Liver (tissue), 9 donors: ENCODE measurements around the gene C14orf132. TPM values are rescaled to one million over a fixed set of nuclear protein-coding genes. Genes with fewer than 3 reads are reported as not detected.

Experiments
- DNase-seq: peaks from one replicate; pipeline ENCODE4 v3.0.0-alpha.2; 2017; ENCODE audit warnings: low spot score
- H3K27ac ChIP-seq, 2 donors: one replicate each; pipeline ENCODE4 v1.7.0; 2013; ENCODE audit warnings: inconsistent platforms in 2 of 2, low read length in 2 of 2, control low read depth in 1 of 2, low read depth in 1 of 2, mild to moderate bottlenecking in 1 of 2
- H3K27me3 ChIP-seq, 4 donors: one replicate each; pipeline versions ENCODE4 v1.6.1 to v1.7.0; 2013; ENCODE audit warnings: low read length in 3 of 4, inconsistent platforms in 1 of 4, mild to moderate bottlenecking in 1 of 4, moderate library complexity in 1 of 4; ENCODE audit not compliant: control insufficient read depth in 4 of 4, insufficient read depth in 4 of 4
- H3K36me3 ChIP-seq, 4 donors: one replicate each; pipeline versions ENCODE4 v1.6.1 to v1.7.0; 2013; ENCODE audit warnings: low read length in 3 of 4, mild to moderate bottlenecking in 3 of 4, low read depth in 1 of 4, moderate library complexity in 1 of 4; ENCODE audit not compliant: control insufficient read depth in 4 of 4, insufficient read depth in 3 of 4
- H3K4me1 ChIP-seq, 4 donors: one replicate each; pipeline versions ENCODE4 v1.6.1 to v1.7.0; 2013; ENCODE audit warnings: low read length in 3 of 4, mild to moderate bottlenecking in 3 of 4, moderate library complexity in 1 of 4; ENCODE audit not compliant: control insufficient read depth in 4 of 4, insufficient read depth in 4 of 4
- H3K4me3 ChIP-seq, 3 donors: one replicate each; pipeline versions ENCODE4 v1.6.1 to v1.7.0; 2013; ENCODE audit warnings: low read length in 3 of 3, control low read depth in 1 of 3, low read depth in 1 of 3, mild to moderate bottlenecking in 1 of 3
- H3K9ac ChIP-seq, 2 donors: one replicate each; pipeline ENCODE4 v1.7.0; 2013; ENCODE audit warnings: low read length in 2 of 2, mild to moderate bottlenecking in 2 of 2, moderate library complexity in 2 of 2, control low read depth in 1 of 2, low read depth in 1 of 2
- H3K9me3 ChIP-seq, 4 donors: one replicate each; pipeline versions ENCODE4 v1.6.1 to v1.7.0; 2013; ENCODE audit warnings: low read length in 3 of 4; ENCODE audit not compliant: control insufficient read depth in 4 of 4
- ATF3 ChIP-seq: IDR thresholded peaks from 2 replicates; pipeline ENCODE4 v1.6.1; 2016; ENCODE audit warnings: antibody characterized with exemption
- CTCF ChIP-seq: fragments of 150-350 bp; IDR thresholded peaks from 2 replicates; pipeline ENCODE4 v1.5.1; 2017; ENCODE audit warnings: improper control_type of control experiment, low read depth, low read length; ENCODE audit not compliant: missing input control
- FOXA1 ChIP-seq: IDR thresholded peaks from 2 replicates; pipeline ENCODE4 v1.6.1; 2016; ENCODE audit warnings: antibody characterized with exemption
- FOXA2 ChIP-seq: IDR thresholded peaks from 2 replicates; pipeline ENCODE4 v1.6.1; 2016; ENCODE audit warnings: antibody characterized with exemption
- GABPA ChIP-seq, 2 donors: IDR thresholded peaks in 1 of 2; conservative IDR thresholded peaks in 1 of 2; 2 replicates each; pipeline ENCODE4 v1.6.1; 2016; ENCODE audit warnings: antibody characterized with exemption in 2 of 2, mild to moderate bottlenecking in 1 of 2, moderate library complexity in 1 of 2
- HNF4A ChIP-seq, 2 donors: conservative IDR thresholded peaks; 2 replicates each; pipeline ENCODE4 v1.6.1; 2016; ENCODE audit warnings: antibody characterized with exemption in 2 of 2, mild to moderate bottlenecking in 2 of 2
- HNF4G ChIP-seq: IDR thresholded peaks from 2 replicates; pipeline ENCODE4 v1.6.1; 2016; ENCODE audit warnings: antibody characterized with exemption
- JUND ChIP-seq, 2 donors: IDR thresholded peaks; 2 replicates each; pipeline ENCODE4 v1.6.1; 2016; ENCODE audit warnings: antibody characterized with exemption in 2 of 2
- MAX ChIP-seq: IDR thresholded peaks from 2 replicates; pipeline ENCODE4 v1.6.1; 2016; ENCODE audit warnings: antibody characterized with exemption
- NR2F2 ChIP-seq: IDR thresholded peaks from 2 replicates; pipeline ENCODE4 v1.6.1; 2016; ENCODE audit warnings: antibody characterized with exemption
- RAD21 ChIP-seq, 2 donors: IDR thresholded peaks; 2 replicates each; pipeline ENCODE4 v1.6.1; 2016; ENCODE audit warnings: antibody characterized with exemption in 2 of 2, mild to moderate bottlenecking in 2 of 2
- RXRA ChIP-seq, 2 donors: IDR thresholded peaks; 2 replicates each; pipeline ENCODE4 v1.6.1; 2017 to 2018; ENCODE audit warnings: antibody characterized with exemption in 2 of 2, mild to moderate bottlenecking in 1 of 2
- YY1 ChIP-seq: IDR thresholded peaks from 2 replicates; pipeline ENCODE4 v1.6.1; 2016; ENCODE audit warnings: antibody characterized with exemption, mild to moderate bottlenecking
- ZBTB33 ChIP-seq: IDR thresholded peaks from 2 replicates; pipeline ENCODE4 v1.6.1; 2016; ENCODE audit warnings: antibody characterized with exemption
- WGBS: extraction: QIAGEN DNeasy Blood & Tissue Kit; methylation state at CpG from one replicate; pipeline ENCODE4 v1.1.7; 2013; 5-methylcytosine and 5-hydroxymethylcytosine counted together
- polyA plus RNA-seq, 2 donors: library from polyadenylated mRNA; stranded (reverse) in 1 of 2; unstranded in 1 of 2; fragments of 200-250 nt in 1 of 2; fragments of >200 nt in 1 of 2; fragmentation: Nextera tagmentation in 1 of 2; extraction: Ambion mirVana in 1 of 2; gene quantifications; one replicate each; pipeline versions ENCODE4 v1.2.1 to v1.2.3, GENCODE V29; 2013 to 2015
- total RNA-seq, 2 donors: library from RNA; depleted of rRNA; stranded (reverse); fragments of >200 nt; gene quantifications; one replicate each; pipeline ENCODE4 v1.2.3, GENCODE V29; 2014
- donor health status: healthy.
- donor health status: healthy.
- donor health status: healthy.
- donor health status: healthy.
- donor health status: healthy.

Gene C14orf132
- total and polyA plus RNA-seq, 4 donors = 1.8 to 3.0 (median 2.1) TPM

GRCh38 chr14:96121660-96122395, 82.7 kb downstream of the C14orf132 start:
- H3K36me3 ChIP-seq = no peaks in the 10 kb centered on the region
- TF ChIP-seq NR2F2 (no peak), RAD21 (IDR thresholded peaks at IDR 0.05) (no peak)
- H3K4me3 ChIP-seq = no peak overlapping the region
- no peaks in the 10 kb centered on the region for H3K4me1 ChIP-seq
- no peaks in the 10 kb centered on the region for H3K27me3 ChIP-seq
- no peak overlapping the region for H3K9ac ChIP-seq
- no peaks in the 10 kb centered on the region for H3K9me3 ChIP-seq
- DNase-seq = no peak
- WGBS = 88% methylated on average over 4 of the region's 4 CpGs
- H3K27ac ChIP-seq = no peak overlapping the region

GRCh38 chr14:96122496-96122895, 83.3 kb downstream of the C14orf132 start:
- no peaks in the 10 kb centered on the region for H3K9me3 ChIP-seq
- 70% methylated on average over 6 of the region's 6 CpGs for WGBS
- no peaks in the 10 kb centered on the region for H3K36me3 ChIP-seq
- no peaks in the 10 kb centered on the region for H3K4me1 ChIP-seq
- TF ChIP-seq RAD21 (IDR thresholded peaks at IDR 0.05) = no peak
- DNase-seq = peak; percentile 27
- H3K9ac ChIP-seq = no peak overlapping the region
- no peaks in the 10 kb centered on the region for H3K27me3 ChIP-seq
- no peak overlapping the region for H3K27ac ChIP-seq
- no peak overlapping the region for H3K4me3 ChIP-seq

- Histone ChIP-seq H3K4me3 (no peak overlapping the region), H3K27me3 (no peaks in the 10 kb centered on the region), H3K36me3 (no peaks in the 10 kb centered on the region), H3K9me3 (no peaks in the 10 kb centered on the region), H3K27ac (no peak overlapping the region), H3K4me1 (no peaks in the 10 kb centered on the region), H3K9ac (no peak overlapping the region)
- DNase-seq = no peak
- WGBS = 43% methylated on average over 3 of the region's 3 CpGs
- TF ChIP-seq HNF4A (conservative IDR thresholded peaks at IDR 0.05) (no peak), RAD21 (IDR thresholded peaks at IDR 0.05) (no peak), NR2F2 (no peak)
Observed at GRCh38 chr14:96125536-96125935, 86.4 kb downstream of the C14orf132 start.

- H3K9ac ChIP-seq = no peak overlapping the region
- H3K9me3 ChIP-seq = no peaks in the 10 kb centered on the region
- H3K36me3 ChIP-seq = no peaks in the 10 kb centered on the region
- no peak overlapping the region for H3K4me3 ChIP-seq
- H3K27ac ChIP-seq = no peak overlapping the region
- H3K4me1 ChIP-seq = no peaks in the 10 kb centered on the region
- 67% methylated on average over 7 of the region's 7 CpGs for WGBS
- no peak for DNase-seq
- no peaks in the 10 kb centered on the region for H3K27me3 ChIP-seq
- TF ChIP-seq MAX (no peak), NR2F2 (peak; percentile 24)
Observed at GRCh38 chr14:96126339-96126782, 87.2 kb downstream of the C14orf132 start.

GRCh38 chr14:96126783-96127271, 87.7 kb downstream of the C14orf132 start:
- Histone ChIP-seq H3K27ac (no peak overlapping the region), H3K27me3 (no peaks in the 10 kb centered on the region), H3K9ac (no peak overlapping the region), H3K4me3 (no peak overlapping the region), H3K4me1 (no peaks in the 10 kb centered on the region), H3K9me3 (no peaks in the 10 kb centered on the region), H3K36me3 (no peaks in the 10 kb centered on the region)
- 84% methylated on average over 5 of the region's 5 CpGs for WGBS
- DNase-seq = no peak
- TF ChIP-seq FOXA1 (no peak), HNF4G (no peak), YY1 (no peak), JUND (IDR thresholded peaks at IDR 0.05) (no peak), RXRA (IDR thresholded peaks at IDR 0.05) (no peak), FOXA2 (no peak), ATF3 (no peak), ZBTB33 (no peak), GABPA (IDR thresholded peaks at IDR 0.05 in 1 of 2, conservative IDR thresholded peaks at IDR 0.05 in 1 of 2) (no peak), CTCF (no peak), MAX (no peak)
